ENCODE results near the gene ZDHHC24.

ZDHHC24 gene

GRCh38 chr11:66494458-66494857 is 51.4 kb downstream of the ZDHHC24 start:
- no peak for DNase-seq

GRCh38 chr11:66493130-66493529 is 52.7 kb downstream of the ZDHHC24 start:
- DNase-seq = no peak

- no peak for DNase-seq
These were observed 53.5 kb downstream of the ZDHHC24 start for GRCh38 chr11:66492161-66492865.

GRCh38 chr11:66491315-66491935 is 54.4 kb downstream of the ZDHHC24 start:
- DNase-seq = no peak

- no peak for DNase-seq
These were observed 56.2 kb downstream of the ZDHHC24 start for GRCh38 chr11:66489636-66490035.

- no peak for DNase-seq
These were observed 56.9 kb downstream of the ZDHHC24 start for GRCh38 chr11:66488957-66489356.

- no peak for DNase-seq
These were observed 61.0 kb downstream of the ZDHHC24 start for GRCh38 chr11:66484806-66485380.

- peak; percentile 95 for DNase-seq
These were observed 65.5 kb downstream of the ZDHHC24 start, which contains the start of gene DPP3 for GRCh38 chr11:66480117-66480938. TSS of gene DPP3 (plus strand) at chr11:66480434. CDS start at chr11:66482201, 1,767 bp downstream.

GRCh38 chr11:66479394-66480116 is 66.3 kb downstream of the ZDHHC24 start:
- DNase-seq = peak; percentile 30

GRCh38 chr11:66478729-66479393 is 67.0 kb downstream of the ZDHHC24 start:
- DNase-seq = no peak

GRCh38 chr11:66477263-66478201 is 68.3 kb downstream of the ZDHHC24 start:
- DNase-seq = no peak

GRCh38 chr11:66476841-66477251 is 69.0 kb downstream of the ZDHHC24 start:
- DNase-seq = no peak

- no peak for DNase-seq
These were observed 69.5 kb downstream of the ZDHHC24 start for GRCh38 chr11:66476173-66476840.

GRCh38 chr11:66475349-66476172 is 70.3 kb downstream of the ZDHHC24 start:
- no peak for DNase-seq

- no peak for DNase-seq
These were observed 72.0 kb downstream of the ZDHHC24 start for GRCh38 chr11:66473608-66474515.

GRCh38 chr11:66473167-66473566 is 72.7 kb downstream of the ZDHHC24 start:
- DNase-seq = no peak

GRCh38 chr11:66472054-66472453 is 73.8 kb downstream of the ZDHHC24 start:
- no peak for DNase-seq

GRCh38 chr11:66471142-66471541 is 74.7 kb downstream of the ZDHHC24 start:
- DNase-seq = no peak
